A673 (cell line): ENCODE results near the gene MAPKAPK2. TPM values are rescaled to one million over a fixed set of nuclear protein-coding genes. Genes with fewer than 3 reads are reported as not detected.
A peak's percentile ranks its signal among the peaks of the same experiment; 100 is the strongest.

ENCODE experiments used
- BruUV-seq: library from RNA; stranded (reverse); fragments of 400-500 nt; replicated peaks from 2 replicates; lab custom pipeline; 2021; lab: Mats Ljungman, UMichigan
- CTCF ChIA-PET: fragments of 300-600 bp; sonication (Branson Sonifier 250); formaldehyde crosslinking; loops from one replicate; lab custom pipeline; 2022; ENCODE audit warnings: antibody characterized with exemption; lab: Charles Lee
- POLR2A ChIA-PET: fragments of 300-600 bp; sonication (Branson Sonifier 250); formaldehyde crosslinking; loops from one replicate; lab custom pipeline; 2022; ENCODE audit warnings: antibody characterized with exemption; ENCODE audit not compliant: low non-redundant PET; lab: Charles Lee
- DNase-seq: peaks from one replicate; pipeline ENCODE4 v3.0.0-alpha.2; 2015; ENCODE audit warnings: low spot score
- H3K27ac ChIP-seq: fragments of 200-600 bp; sonication (generic); 2 replicates; pipeline ENCODE4 v1.5.1; 2016; ENCODE audit warnings: mixed run types, low read depth, mild to moderate bottlenecking, mixed read lengths, antibody characterized with exemption, low read length; ENCODE audit not compliant: poor library complexity, severe bottlenecking
- H3K27me3 ChIP-seq: fragments of 200-600 bp; sonication (generic); replicated peaks from 2 replicates; pipeline ENCODE4 v1.6.1; 2017; ENCODE audit warnings: mixed run types, low read depth, mild to moderate bottlenecking, mixed read lengths, antibody characterized with exemption, low read length; ENCODE audit not compliant: insufficient read depth, poor library complexity
- H3K36me3 ChIP-seq: fragments of 200-600 bp; sonication (generic); 2 replicates; pipeline ENCODE4 v1.6.1; 2016; ENCODE audit warnings: mixed run types, mild to moderate bottlenecking, mixed read lengths, antibody characterized with exemption, low read length; ENCODE audit not compliant: insufficient read depth, poor library complexity, severe bottlenecking
- H3K4me1 ChIP-seq: fragments of 200-600 bp; sonication (generic); 2 replicates; pipeline ENCODE4 v1.6.1; 2017; ENCODE audit warnings: mixed run types, mild to moderate bottlenecking, mixed read lengths, antibody characterized with exemption, low read length; ENCODE audit not compliant: insufficient read depth, poor library complexity, severe bottlenecking
- H3K4me3 ChIP-seq: fragments of 200-600 bp; sonication (generic); 2 replicates; pipeline ENCODE4 v1.5.1; 2016; ENCODE audit warnings: low read depth, mixed run types, mild to moderate bottlenecking, mixed read lengths, low read length; ENCODE audit not compliant: poor library complexity, severe bottlenecking
- H3K9me3 ChIP-seq: fragments of 200-600 bp; sonication (generic); 2 replicates; pipeline ENCODE4 v1.6.1; 2016; ENCODE audit warnings: mixed run types, low read depth, mild to moderate bottlenecking, mixed read lengths, antibody characterized with exemption, low read length; ENCODE audit not compliant: poor library complexity, severe bottlenecking
- CTCF ChIP-seq: fragments of 300-800, 200-600 bp; sonication (generic); conservative IDR thresholded peaks from 2 replicates; pipeline ENCODE4 v1.5.1; 2017; ENCODE audit warnings: low read depth, mild to moderate bottlenecking, antibody characterized with exemption, low read length, moderate library complexity, mixed read lengths
- EZH2 ChIP-seq: fragments of 200-600 bp; sonication (generic); IDR thresholded peaks from 2 replicates; pipeline ENCODE4 v1.6.1; 2017; ENCODE audit warnings: borderline replicate concordance, low read depth, mild to moderate bottlenecking, mixed read lengths, antibody characterized with exemption, low read length; ENCODE audit not compliant: poor library complexity, severe bottlenecking
- intact Hi-C: fragments of 100-400 bp; cut with micrococcal nuclease; formaldehyde crosslinking; loops from one replicate; pipeline ENCODE4 v1.10.0; 2022; ENCODE audit not compliant: unreplicated experiment
- total RNA-seq: library from RNA; stranded (reverse); gene quantifications from 2 replicates; pipeline ENCODE4 v1.2.3, GENCODE V29; 2021

MAPKAPK2 gene
- total RNA-seq, 1 experiment from 2014 or later: 39.2 TPM

GRCh38 chr1:206684003-206684402 lies 702 bp upstream of the MAPKAPK2 start:
- H3K36me3 ChIP-seq: no peaks in the 10 kb centered on the region
- TF ChIP-seq CTCF (no peak), EZH2 (no peak)
- peaks cover 9% of the 10 kb centered on the region for H3K4me1 ChIP-seq
- CTCF ChIA-PET: interaction anchor here (0.7 kb wide), 1 partner anchor 20 kb away, joined by 3 read pairs; no protein-coding TSS in a partner anchor
- H3K27me3 ChIP-seq: peaks cover 20% of the 10 kb centered on the region
- no peak overlapping the region for H3K27ac ChIP-seq
- POLR2A ChIA-PET: interaction anchor here (0.6 kb wide), 1 partner anchor 13 kb away, joined by 5 read pairs; no protein-coding TSS in a partner anchor
- BruUV-seq: no TSS peak
- intact Hi-C loops: no loop called here
- H3K4me3 ChIP-seq: peak overlapping the region; percentile 78
- no peaks in the 10 kb centered on the region for H3K9me3 ChIP-seq
- DNase-seq: no peak

- no TSS peak for BruUV-seq
- H3K27me3 ChIP-seq: peaks cover 20% of the 10 kb centered on the region
- H3K9me3 ChIP-seq: no peaks in the 10 kb centered on the region
- no peak for TF ChIP-seq EZH2
- no peak for TF ChIP-seq CTCF
- H3K4me1 ChIP-seq: peaks cover 13% of the 10 kb centered on the region
- POLR2A ChIA-PET: no interaction called here
- CTCF ChIA-PET: no interaction called here
- peak overlapping the region; percentile 68 for H3K27ac ChIP-seq
- peak overlapping the region; percentile 78 for H3K4me3 ChIP-seq
- DNase-seq: peak; percentile 46
- intact Hi-C loops: no loop called here
- no peaks in the 10 kb centered on the region for H3K36me3 ChIP-seq
Observed at GRCh38 chr1:206685334-206685768, 646 bp downstream of the MAPKAPK2 start.

- POLR2A ChIA-PET: no interaction called here
- CTCF ChIA-PET: no interaction called here
- Histone ChIP-seq H3K4me3 (peak overlapping the region; percentile 78), H3K27me3 (peaks cover 20% of the 10 kb centered on the region), H3K9me3 (no peaks in the 10 kb centered on the region), H3K4me1 (peaks cover 13% of the 10 kb centered on the region), H3K36me3 (no peaks in the 10 kb centered on the region), H3K27ac (peak overlapping the region; percentile 68)
- DNase-seq: peak; percentile 65
- intact Hi-C loops: no loop called here
- no TSS peak for BruUV-seq
- TF ChIP-seq CTCF (no peak), EZH2 (no peak)
Observed at GRCh38 chr1:206685769-206686477, 1.2 kb downstream of the MAPKAPK2 start.
